Mesenchymal stem cell (in vitro differentiated cells and primary cell): ENCODE measurements around the gene GEMIN2.
"Not testable (repeated sequence)": the region's sequence is repeated elsewhere in the genome, so short reads cannot be mapped to it uniquely, and the experiment has no call there.

Experiments used
- DNase-seq: peaks from one replicate; pipeline ENCODE4 v3.0.0-alpha.2; 2013
- H2AFZ ChIP-seq: one replicate; pipeline ENCODE4 v1.6.1; 2013; ENCODE audit warnings: low read depth, mild to moderate bottlenecking, control low read depth, inconsistent platforms, low read length, moderate library complexity
- H2AK5ac ChIP-seq: 2 replicates; pipeline ENCODE4 v1.6.1; 2013; ENCODE audit warnings: low read length, moderate library complexity, mild to moderate bottlenecking, inconsistent platforms; ENCODE audit not compliant: severe bottlenecking
- H2BK120ac ChIP-seq: one replicate; pipeline ENCODE4 v1.6.1; 2013; ENCODE audit warnings: low read depth, mild to moderate bottlenecking, inconsistent platforms, low read length, moderate library complexity
- H2BK12ac ChIP-seq, 2 experiments: one replicate each; pipeline ENCODE4 v1.6.1; 2013; ENCODE audit warnings: inconsistent platforms in 2 of 2, low read length in 2 of 2, mild to moderate bottlenecking in 2 of 2, moderate library complexity in 2 of 2, control low read depth in 1 of 2
- H2BK15ac ChIP-seq: one replicate; pipeline ENCODE4 v1.6.1; 2013; ENCODE audit warnings: mild to moderate bottlenecking, low read depth, inconsistent platforms; ENCODE audit not compliant: poor library complexity, severe bottlenecking
- H2BK5ac ChIP-seq: 2 replicates; pipeline ENCODE4 v1.6.1; 2013; ENCODE audit warnings: low read depth, mild to moderate bottlenecking, low read length, control low read depth, inconsistent platforms; ENCODE audit not compliant: poor library complexity, severe bottlenecking
- H3K14ac ChIP-seq, 2 experiments: one replicate each; pipeline ENCODE4 v1.6.1; 2013; ENCODE audit warnings: inconsistent platforms in 2 of 2, low read length in 2 of 2, control low read depth in 1 of 2, mild to moderate bottlenecking in 1 of 2, moderate library complexity in 1 of 2
- H3K18ac ChIP-seq, 2 experiments: one replicate each; pipeline ENCODE4 v1.6.1; 2013; ENCODE audit warnings: inconsistent platforms in 2 of 2, low read length in 2 of 2, control low read depth in 1 of 2, low read depth in 1 of 2, mild to moderate bottlenecking in 1 of 2
- H3K23ac ChIP-seq, 2 experiments: one replicate each; pipeline ENCODE4 v1.6.1; 2013; ENCODE audit warnings: inconsistent platforms in 2 of 2, low read length in 2 of 2, mild to moderate bottlenecking in 2 of 2, moderate library complexity in 2 of 2, control low read depth in 1 of 2
- H3K27ac ChIP-seq: 2 replicates; pipeline ENCODE4 v1.5.1; 2013; ENCODE audit warnings: mild to moderate bottlenecking, moderate library complexity, low read length, control low read depth, inconsistent platforms; ENCODE audit not compliant: poor library complexity, severe bottlenecking
- H3K27me3 ChIP-seq, 2 experiments: 2 replicates each; pipeline versions ENCODE4 v1.6.1 to v1.7.0; 2013; ENCODE audit warnings: low read length in 2 of 2, mild to moderate bottlenecking in 2 of 2, moderate library complexity in 2 of 2, control low read depth in 1 of 2, inconsistent platforms in 1 of 2; ENCODE audit not compliant: control insufficient read depth in 1 of 2, insufficient read depth in 1 of 2
- H3K36me3 ChIP-seq, 2 experiments: 2 replicates each; pipeline versions ENCODE4 v1.6.1 to v1.7.0; 2013; ENCODE audit warnings: low read length in 2 of 2, control low read depth in 1 of 2, inconsistent platforms in 1 of 2, low read depth in 1 of 2, mild to moderate bottlenecking in 1 of 2; ENCODE audit not compliant: insufficient read depth in 2 of 2, control insufficient read depth in 1 of 2
- H3K4ac ChIP-seq, 2 experiments: one replicate each; pipeline ENCODE4 v1.6.1; 2013; ENCODE audit warnings: inconsistent platforms in 2 of 2, low read length in 2 of 2, mild to moderate bottlenecking in 2 of 2, moderate library complexity in 2 of 2, control low read depth in 1 of 2, low read depth in 1 of 2
- H3K4me1 ChIP-seq: 2 replicates; pipeline ENCODE4 v1.6.1; 2013; ENCODE audit warnings: low read depth, low read length, control low read depth; ENCODE audit not compliant: control insufficient read depth, insufficient read depth
- H3K4me2 ChIP-seq: 2 replicates; pipeline ENCODE4 v1.6.1; 2013; ENCODE audit warnings: low read length, mild to moderate bottlenecking, inconsistent platforms; ENCODE audit not compliant: poor library complexity, severe bottlenecking
- H3K4me3 ChIP-seq, 2 experiments: 2 replicates each; pipeline versions ENCODE4 v1.5.1 to v1.7.0; 2013; ENCODE audit warnings: low read length in 2 of 2, mild to moderate bottlenecking in 2 of 2, control low read depth in 1 of 2, low read depth in 1 of 2; ENCODE audit not compliant: insufficient read depth in 1 of 2
- H3K79me1 ChIP-seq: replicated peaks from 2 replicates; pipeline ENCODE4 v1.6.1; 2013; ENCODE audit warnings: mild to moderate bottlenecking, control low read depth, low read length, inconsistent platforms; ENCODE audit not compliant: poor library complexity, severe bottlenecking
- H3K9ac ChIP-seq: 2 replicates; pipeline ENCODE4 v1.7.0; 2013; ENCODE audit warnings: mild to moderate bottlenecking, low read length, moderate library complexity
- H3K9me3 ChIP-seq: 2 replicates; pipeline ENCODE4 v1.7.0; 2013; ENCODE audit warnings: mild to moderate bottlenecking, low read length; ENCODE audit not compliant: control insufficient read depth
- H4K8ac ChIP-seq: one replicate; pipeline ENCODE4 v1.6.1; 2013; ENCODE audit warnings: inconsistent platforms, mild to moderate bottlenecking, low read length, moderate library complexity
- H4K91ac ChIP-seq: one replicate; pipeline ENCODE4 v1.6.1; 2013; ENCODE audit warnings: mild to moderate bottlenecking, low read length, inconsistent platforms
- WGBS: methylation state at CpG from one replicate; pipeline ENCODE4 v1.1.7; 2013; ENCODE audit warnings: mixed read lengths; 5-methylcytosine and 5-hydroxymethylcytosine counted together

The GEMIN2 gene

GRCh38 chr14:39104078-39104801, 9.9 kb upstream of the GEMIN2 start:
- H2AFZ ChIP-seq, H3K4me1 ChIP-seq, H2BK120ac ChIP-seq, H3K36me3 ChIP-seq, H3K14ac ChIP-seq, DNase-seq, H3K4ac ChIP-seq, H4K91ac ChIP-seq, H3K23ac ChIP-seq, H3K18ac ChIP-seq, H4K8ac ChIP-seq, H2BK5ac ChIP-seq, H3K79me1 ChIP-seq, H2BK15ac ChIP-seq, H2BK12ac ChIP-seq, H3K9me3 ChIP-seq, H3K27me3 ChIP-seq: not testable (repeated sequence)
- Histone ChIP-seq H3K4me3 (peak overlapping the region in 1 of 2 experiments; percentile 90), H3K9ac (peak overlapping the region; percentile 95), H3K27ac (peak overlapping the region; percentile 86), H3K4me2 (peak overlapping the region; percentile 60), H2AK5ac (peak overlapping the region; percentile 95)
- WGBS: 92% methylated on average over 14 of the region's 17 CpGs

- no peak overlapping the region for H3K4ac ChIP-seq
- peaks cover 7% of the 10 kb centered on the region for H3K79me1 ChIP-seq
- H3K27ac ChIP-seq: no peak overlapping the region
- no peaks in the 10 kb centered on the region for H3K4me1 ChIP-seq
- H3K9ac ChIP-seq: no peak overlapping the region
- H2BK12ac ChIP-seq: no peak overlapping the region
- H3K18ac ChIP-seq: no peak overlapping the region
- H3K36me3 ChIP-seq: no peaks in the 10 kb centered on the region
- peak; percentile 61 for DNase-seq
- H3K9me3 ChIP-seq: no peaks in the 10 kb centered on the region
- H2BK5ac ChIP-seq: no peak overlapping the region
- H2AK5ac ChIP-seq: no peak overlapping the region
- no peak overlapping the region for H4K91ac ChIP-seq
- no peak overlapping the region for H3K14ac ChIP-seq
- H3K4me3 ChIP-seq: no peak overlapping the region
- H2AFZ ChIP-seq: no peak overlapping the region
- WGBS: 100% methylated on average over 2 of the region's 2 CpGs
- H3K23ac ChIP-seq: no peak overlapping the region
- no peak overlapping the region for H2BK15ac ChIP-seq
- H3K4me2 ChIP-seq: no peak overlapping the region
- H4K8ac ChIP-seq: no peak overlapping the region
- H2BK120ac ChIP-seq: no peak overlapping the region
- no peaks in the 10 kb centered on the region for H3K27me3 ChIP-seq
Observed at GRCh38 chr14:39107591-39107996, 6.5 kb upstream of the GEMIN2 start.

- Histone ChIP-seq H3K4me3 (no peak overlapping the region), H2BK5ac (no peak overlapping the region), H2AK5ac (no peak overlapping the region), H2AFZ (no peak overlapping the region), H3K4me2 (no peak overlapping the region), H3K14ac (no peak overlapping the region), H3K9me3 (no peaks in the 10 kb centered on the region), H4K91ac (no peak overlapping the region), H3K4me1 (no peaks in the 10 kb centered on the region), H3K27ac (no peak overlapping the region), H3K23ac (no peak overlapping the region), H3K4ac (no peak overlapping the region), H2BK12ac (no peak overlapping the region), H3K9ac (no peak overlapping the region), H3K27me3 (no peaks in the 10 kb centered on the region), H3K79me1 (peaks cover 7% of the 10 kb centered on the region), H2BK120ac (no peak overlapping the region), H4K8ac (no peak overlapping the region), H2BK15ac (no peak overlapping the region), H3K18ac (no peak overlapping the region), H3K36me3 (no peaks in the 10 kb centered on the region)
- WGBS: 88% methylated on average over 2 of the region's 3 CpGs
- no peak for DNase-seq
Observed at GRCh38 chr14:39108791-39109190, 5.3 kb upstream of the GEMIN2 start.

- no peak overlapping the region for H3K4me3 ChIP-seq
- H3K27me3 ChIP-seq: no peaks in the 10 kb centered on the region
- 98% methylated on average over 9 of the region's 12 CpGs for WGBS
- no peak overlapping the region for H3K27ac ChIP-seq
- H2AK5ac ChIP-seq: no peak overlapping the region
- H3K23ac ChIP-seq: no peak overlapping the region
- H3K9me3 ChIP-seq: no peaks in the 10 kb centered on the region
- H3K4ac ChIP-seq: no peak overlapping the region
- peaks cover 4% of the 10 kb centered on the region for H3K79me1 ChIP-seq
- no peak overlapping the region for H3K4me2 ChIP-seq
- H3K4me1 ChIP-seq: no peaks in the 10 kb centered on the region
- no peak overlapping the region for H4K91ac ChIP-seq
- no peak overlapping the region for H3K18ac ChIP-seq
- no peak overlapping the region for H3K14ac ChIP-seq
- H2BK12ac ChIP-seq: no peak overlapping the region
- no peaks in the 10 kb centered on the region for H3K36me3 ChIP-seq
- H2BK120ac ChIP-seq: no peak overlapping the region
- H3K9ac ChIP-seq: peak overlapping the region; percentile 23
- H2AFZ ChIP-seq: no peak overlapping the region
- DNase-seq: no peak
- H2BK5ac ChIP-seq: no peak overlapping the region
- no peak overlapping the region for H2BK15ac ChIP-seq
- no peak overlapping the region for H4K8ac ChIP-seq
Observed at GRCh38 chr14:39109893-39110715, 4.0 kb upstream of the GEMIN2 start.
